ENCODE results near the gene LGI1.
A peak's percentile ranks its signal among the peaks of the same experiment; 100 is the strongest.

The LGI1 gene

DNA sequence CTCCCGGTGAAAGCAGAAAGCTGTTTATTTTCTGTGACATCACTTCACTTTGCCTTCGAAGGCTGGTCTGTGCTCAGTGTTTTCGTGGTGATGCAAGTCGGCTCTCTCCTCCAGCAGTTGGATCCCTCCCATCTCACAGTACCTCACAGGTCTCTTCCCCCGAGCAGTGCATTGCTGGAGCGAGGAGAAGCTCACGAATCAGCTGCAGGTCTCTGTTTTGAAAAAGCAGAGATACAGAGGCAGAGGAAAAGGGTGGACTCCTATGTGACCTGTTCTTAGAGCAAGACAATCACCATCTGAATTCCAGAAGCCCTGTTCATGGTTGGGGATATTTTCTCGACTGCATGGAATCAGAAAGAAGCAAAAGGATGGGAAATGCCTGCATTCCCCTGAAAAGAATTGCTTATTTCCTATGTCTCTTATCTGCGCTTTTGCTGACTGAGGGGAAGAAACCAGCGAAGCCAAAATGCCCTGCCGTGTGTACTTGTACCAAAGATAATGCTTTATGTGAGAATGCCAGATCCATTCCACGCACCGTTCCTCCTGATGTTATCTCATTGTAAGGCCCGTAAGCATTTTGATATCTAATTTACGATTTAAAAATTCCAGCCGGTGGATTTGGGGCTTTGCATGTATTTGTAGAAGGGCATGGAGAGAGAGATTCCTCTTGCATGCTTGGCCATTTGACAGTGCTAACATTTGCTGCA lies at the start of gene LGI1:
Gene LGI1, plus strand, starts transcription at position 136 of the 707 bp plus-strand sequence. Its CDS starts 209 bp downstream, at position 345.
- TF ChIP-seq, protein P1, sequence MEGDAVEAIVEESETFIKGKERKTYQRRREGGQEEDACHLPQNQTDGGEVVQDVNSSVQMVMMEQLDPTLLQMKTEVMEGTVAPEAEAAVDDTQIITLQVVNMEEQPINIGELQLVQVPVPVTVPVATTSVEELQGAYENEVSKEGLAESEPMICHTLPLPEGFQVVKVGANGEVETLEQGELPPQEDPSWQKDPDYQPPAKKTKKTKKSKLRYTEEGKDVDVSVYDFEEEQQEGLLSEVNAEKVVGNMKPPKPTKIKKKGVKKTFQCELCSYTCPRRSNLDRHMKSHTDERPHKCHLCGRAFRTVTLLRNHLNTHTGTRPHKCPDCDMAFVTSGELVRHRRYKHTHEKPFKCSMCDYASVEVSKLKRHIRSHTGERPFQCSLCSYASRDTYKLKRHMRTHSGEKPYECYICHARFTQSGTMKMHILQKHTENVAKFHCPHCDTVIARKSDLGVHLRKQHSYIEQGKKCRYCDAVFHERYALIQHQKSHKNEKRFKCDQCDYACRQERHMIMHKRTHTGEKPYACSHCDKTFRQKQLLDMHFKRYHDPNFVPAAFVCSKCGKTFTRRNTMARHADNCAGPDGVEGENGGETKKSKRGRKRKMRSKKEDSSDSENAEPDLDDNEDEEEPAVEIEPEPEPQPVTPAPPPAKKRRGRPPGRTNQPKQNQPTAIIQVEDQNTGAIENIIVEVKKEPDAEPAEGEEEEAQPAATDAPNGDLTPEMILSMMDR (conservative IDR thresholded peaks at IDR 0.05; ENCODE audit: low read depth, low read length), result no peak
- peak; percentile 32 for DNase-seq (ENCODE audit: low read depth)
- H3K4me3 ChIP-seq (ENCODE audit: low read depth, low read length), result no peak within 1 kb of the TSS

GRCh38 chr10:93710333-93710909 lies 47.3 kb upstream of the LGI1 start:
- no peak overlapping the region for H3K4me3 ChIP-seq (ENCODE audit: low read depth, low read length)
- DNase-seq (ENCODE audit: low read depth), result no peak
- TF ChIP-seq, protein P1 (conservative IDR thresholded peaks at IDR 0.05; ENCODE audit: low read depth, low read length), result no peak

GRCh38 chr10:93711891-93712290 lies 45.8 kb upstream of the LGI1 start:
- peak; percentile 6 for DNase-seq (ENCODE audit: low read depth)
- H3K4me3 ChIP-seq (ENCODE audit: low read depth, low read length), result no peak overlapping the region
- TF ChIP-seq, protein P1 (conservative IDR thresholded peaks at IDR 0.05; ENCODE audit: low read depth, low read length), result no peak

- no peak overlapping the region for H3K4me3 ChIP-seq (ENCODE audit: low read depth, low read length)
- no peak for DNase-seq (ENCODE audit: low read depth)
- TF ChIP-seq, protein P1 (conservative IDR thresholded peaks at IDR 0.05; ENCODE audit: low read depth, low read length), result no peak
These were observed 45.1 kb upstream of the LGI1 start for GRCh38 chr10:93712593-93712992.

GRCh38 chr10:93715345-93715744 lies 42.4 kb upstream of the LGI1 start:
- no peak overlapping the region for H3K4me3 ChIP-seq (ENCODE audit: low read depth, low read length)
- no peak for DNase-seq (ENCODE audit: low read depth)
- TF ChIP-seq, protein P1 (conservative IDR thresholded peaks at IDR 0.05; ENCODE audit: low read depth, low read length), result no peak

DNA sequence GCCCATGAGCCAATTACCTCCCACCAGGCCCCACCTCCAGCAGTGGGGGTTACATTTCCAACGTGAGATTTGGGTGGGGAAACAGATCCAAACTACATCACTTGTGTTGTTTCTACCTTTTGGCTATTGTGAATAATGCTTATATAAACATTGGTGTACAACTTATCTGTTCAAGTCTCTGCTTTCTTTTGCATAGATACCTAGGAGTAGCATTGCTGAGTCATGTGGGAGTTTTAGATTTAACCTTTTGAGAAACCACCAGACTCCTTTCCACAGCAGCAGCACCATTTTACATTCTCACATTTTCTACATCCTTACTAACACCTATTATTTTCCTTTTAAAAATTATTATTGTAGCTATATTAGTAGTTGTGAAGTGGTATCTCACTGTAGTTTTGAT lies 41.0 kb upstream of the LGI1 start:
- no peak overlapping the region for H3K4me3 ChIP-seq (ENCODE audit: low read depth, low read length)
- DNase-seq (ENCODE audit: low read depth), result no peak
- TF ChIP-seq, protein P1 (conservative IDR thresholded peaks at IDR 0.05; ENCODE audit: low read depth, low read length), result no peak

Measured in choroid plexus epithelial cell (primary cell).